Measurements from ENCODE around the gene DCAF15.
"Not testable (repeated sequence)": the region's sequence is repeated elsewhere in the genome, so short reads cannot be mapped to it uniquely, and the experiment has no call there.

Gene DCAF15

DNA sequence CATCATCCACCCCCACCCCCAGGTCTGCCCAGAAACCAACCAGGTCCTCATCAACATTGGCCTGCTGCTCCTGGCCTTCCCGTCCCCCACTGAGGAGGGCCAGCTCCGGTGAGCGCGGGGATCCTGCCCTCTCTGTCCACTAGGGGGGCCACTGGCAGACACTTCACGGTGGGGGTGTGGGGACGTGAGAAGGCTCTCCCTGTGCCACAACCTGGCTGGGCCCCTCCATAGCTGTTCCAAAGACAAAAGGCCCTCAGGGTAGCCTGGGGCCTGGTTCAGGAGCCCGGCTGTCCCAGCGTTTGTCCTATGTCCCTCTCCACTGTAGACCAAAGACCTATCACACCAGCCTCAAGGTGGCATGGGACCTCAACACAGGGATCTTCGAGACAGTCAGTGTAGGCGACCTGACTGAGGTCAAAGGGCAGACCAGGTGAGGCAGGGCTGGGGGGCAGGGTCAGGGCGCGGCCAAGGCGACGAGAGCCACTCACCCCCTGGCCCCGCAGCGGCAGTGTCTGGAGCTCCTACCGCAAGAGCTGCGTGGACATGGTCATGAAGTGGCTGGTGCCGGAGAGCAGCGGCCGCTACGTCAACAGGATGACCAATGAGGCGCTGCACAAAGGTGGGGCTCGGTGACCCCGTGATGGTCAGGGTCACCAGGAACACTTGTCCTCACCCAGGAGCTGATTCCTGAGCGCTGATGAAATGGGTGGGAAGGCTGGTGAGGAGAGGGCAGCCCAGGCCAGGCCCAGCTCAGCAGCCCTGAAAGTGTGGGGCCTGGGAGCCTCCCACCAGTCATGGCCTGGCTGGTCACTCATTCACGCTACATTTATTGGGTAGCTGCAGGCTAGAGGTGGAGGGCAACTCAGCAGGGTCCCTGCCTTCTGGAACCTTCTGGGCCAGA lies 7.9 kb downstream of the DCAF15 start:
- DNase-seq (ENCODE audit: low read depth), result no peak

- no peak for DNase-seq (ENCODE audit: low read depth)
These were observed 8.8 kb downstream of the DCAF15 start for GRCh38 chr19:13960863-13961784.

DNA sequence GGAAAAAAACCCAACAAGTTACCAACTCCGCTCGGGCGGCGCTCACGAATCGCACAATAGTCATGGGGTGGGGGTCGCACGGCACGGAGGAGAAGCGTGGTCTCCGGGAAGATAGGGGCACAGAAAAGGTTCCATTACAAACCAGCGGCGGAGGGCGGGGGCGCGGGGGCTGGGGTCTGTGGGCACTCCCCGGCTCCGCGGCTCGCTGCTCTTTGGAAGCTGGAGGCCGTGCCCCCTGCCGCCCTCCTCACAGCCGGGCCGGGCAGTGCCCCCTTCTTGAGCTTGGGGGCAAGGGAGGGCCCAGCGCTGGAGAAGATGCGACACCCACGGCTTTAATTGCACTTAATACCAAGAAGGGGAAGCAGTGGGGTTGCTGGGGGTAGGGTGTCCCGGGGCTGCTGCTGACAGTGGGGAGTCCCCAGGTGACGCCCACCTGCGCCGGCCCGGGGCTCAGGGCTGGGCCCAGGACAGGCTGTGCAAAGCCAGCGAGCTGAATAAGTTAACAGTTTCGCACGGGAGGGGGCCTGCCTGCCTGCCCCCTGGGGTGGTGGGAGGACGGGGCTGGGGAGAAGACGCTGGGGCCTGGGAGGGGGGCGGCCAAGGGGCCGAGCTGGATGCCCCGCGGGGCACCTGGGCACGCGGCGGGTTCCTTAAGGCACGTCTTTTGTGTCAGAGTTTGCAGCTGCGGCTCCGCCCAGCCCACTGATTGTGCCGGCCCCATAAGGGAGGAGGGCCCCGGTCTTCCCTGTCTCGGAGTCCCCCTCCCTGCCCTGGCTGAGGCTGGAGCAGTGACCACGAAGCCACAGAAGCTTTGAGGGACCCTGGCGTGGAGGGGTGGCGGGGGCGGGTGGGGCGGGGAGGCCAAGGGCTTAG lies 9.8 kb downstream of the DCAF15 start:
- no peak for DNase-seq (ENCODE audit: low read depth)

- DNase-seq (ENCODE audit: low read depth), result no peak
These were observed 10.6 kb downstream of the DCAF15 start for GRCh38 chr19:13962699-13963602.

DNA sequence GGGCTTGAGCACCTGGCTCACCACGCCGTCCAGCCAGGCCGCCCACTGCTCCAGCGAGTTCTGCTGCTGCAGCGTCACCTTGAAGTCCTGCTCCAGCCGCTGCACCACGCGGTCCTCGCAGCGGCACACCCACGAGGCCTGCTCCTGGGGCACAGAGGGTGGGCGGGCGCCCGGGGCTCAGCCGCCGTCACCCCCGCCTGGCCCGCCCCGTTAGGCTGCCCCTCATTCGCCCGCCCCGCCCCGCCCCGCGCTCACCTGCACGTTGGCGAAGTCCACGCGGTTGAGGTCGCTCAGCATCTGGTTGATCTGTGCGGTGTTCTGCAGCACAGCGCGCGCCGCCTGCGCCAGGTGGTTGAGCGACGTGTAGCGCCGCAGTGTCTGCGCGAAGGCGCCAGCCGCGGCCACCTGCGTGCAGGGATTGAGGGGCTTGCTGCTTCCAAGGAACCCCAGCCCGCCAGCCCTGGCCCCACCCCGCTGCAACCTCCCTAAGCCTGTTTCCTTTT lies 11.3 kb downstream of the DCAF15 start:
- DNase-seq (ENCODE audit: low read depth), result no peak

GRCh38 chr19:13964776-13965175 lies 12.5 kb downstream of the DCAF15 start:
- DNase-seq (ENCODE audit: low read depth), result no peak

DNA sequence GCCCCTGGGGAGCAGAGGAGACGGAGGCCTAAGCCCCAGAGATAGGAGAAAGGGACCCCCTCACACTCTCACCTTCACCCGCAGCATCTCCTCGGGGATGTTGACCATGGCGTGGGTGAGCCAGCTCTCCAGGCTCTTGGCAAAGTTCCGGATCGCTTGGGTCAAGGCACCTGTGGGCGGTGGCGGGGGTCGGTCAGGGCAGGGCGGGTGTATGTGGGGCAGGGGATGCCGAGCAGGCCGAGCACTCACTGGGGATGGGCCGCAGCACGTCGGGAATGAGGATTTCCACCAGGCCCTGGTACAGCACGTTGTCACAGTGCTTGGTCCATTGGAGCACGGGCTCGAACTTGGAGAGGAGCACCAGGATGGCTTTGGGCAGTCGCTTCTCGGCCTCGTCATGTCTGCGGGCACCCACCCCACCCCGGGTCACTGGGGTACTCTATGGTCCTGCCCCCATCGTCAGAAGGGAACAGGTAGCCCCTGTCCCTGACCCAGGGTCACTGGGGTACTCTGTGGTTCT lies 13.1 kb downstream of the DCAF15 start:
- DNase-seq (ENCODE audit: low read depth), result no peak

DNA sequence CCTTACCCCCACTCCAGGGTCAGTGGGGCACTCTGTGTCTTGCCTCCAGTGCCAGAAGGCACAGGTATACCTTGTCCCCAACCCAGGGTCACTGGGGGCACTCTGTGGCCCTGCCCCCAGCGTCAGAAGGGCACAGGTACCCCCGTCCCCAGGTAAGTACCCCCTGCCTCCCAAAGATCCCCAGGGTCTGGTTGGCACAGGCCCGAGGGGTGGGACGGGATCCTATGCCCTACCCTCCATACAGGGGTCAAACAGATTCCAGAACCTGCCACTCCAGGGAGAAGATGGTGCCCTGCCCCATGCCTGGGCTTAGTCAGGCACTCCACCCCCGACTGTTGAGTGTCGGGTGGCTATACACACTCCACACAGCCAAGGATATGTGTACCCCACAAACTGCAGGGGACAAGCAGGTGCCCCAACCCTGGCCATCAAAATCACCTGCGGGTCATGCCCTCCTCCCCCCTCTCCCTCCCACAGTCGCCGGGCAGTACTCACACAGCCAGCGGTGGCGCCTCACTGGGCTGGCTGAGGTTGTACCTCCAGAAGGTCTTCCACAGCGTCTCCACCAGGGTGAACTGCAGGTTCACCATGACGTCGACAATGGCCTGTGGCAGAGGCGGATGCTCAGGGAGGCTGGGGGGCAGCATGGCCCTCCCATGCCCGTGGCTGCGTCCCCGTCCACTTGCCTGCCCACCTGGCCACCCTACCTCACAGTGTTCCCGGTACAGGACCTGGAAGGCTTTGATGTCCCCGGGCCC lies 13.8 kb downstream of the DCAF15 start:
- DNase-seq (ENCODE audit: low read depth), result no peak

DNA sequence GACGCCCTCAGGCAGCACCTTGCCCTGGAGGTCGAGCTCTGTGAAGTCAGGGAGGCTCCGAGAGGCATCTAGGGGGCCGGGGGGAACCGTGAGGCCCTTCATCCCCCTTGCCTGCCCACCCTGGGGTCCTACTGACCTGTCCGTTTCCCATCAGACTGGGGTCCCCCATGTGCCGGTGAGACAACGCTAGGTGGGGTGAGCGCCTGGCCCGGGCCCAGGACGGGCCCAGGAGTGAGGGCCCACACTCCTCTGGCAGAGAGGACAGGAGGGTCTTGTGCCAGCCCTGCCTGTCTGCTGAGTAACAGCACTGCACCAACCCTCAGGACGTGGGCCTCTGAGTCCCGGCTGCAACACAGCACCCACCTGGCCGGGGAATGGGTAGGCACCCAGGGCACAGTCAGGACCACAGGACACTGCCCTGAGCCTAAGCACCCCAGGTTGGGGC lies 14.4 kb downstream of the DCAF15 start:
- DNase-seq (ENCODE audit: low read depth), result no peak

DNA sequence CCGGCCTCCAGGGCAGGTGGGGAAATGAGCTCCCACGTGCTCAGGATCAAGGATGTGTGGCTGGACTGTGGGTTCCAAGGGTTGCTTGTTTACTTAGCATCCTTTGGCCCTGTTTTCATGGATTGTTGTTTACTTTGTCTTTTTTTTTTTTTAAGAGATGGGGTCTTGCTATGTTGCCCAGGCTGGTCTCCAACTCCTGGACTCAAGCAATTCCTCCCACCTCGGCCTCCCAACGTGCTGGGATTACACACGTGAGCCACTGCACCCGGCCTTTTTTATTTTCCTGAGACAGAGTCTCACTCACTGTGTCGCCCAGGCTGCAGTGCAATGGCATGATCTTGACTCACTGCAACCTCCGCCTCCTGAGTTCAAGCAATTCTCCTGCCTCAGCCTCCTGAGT lies 14.9 kb downstream of the DCAF15 start:
- not testable (repeated sequence) for DNase-seq (ENCODE audit: low read depth)

DNA sequence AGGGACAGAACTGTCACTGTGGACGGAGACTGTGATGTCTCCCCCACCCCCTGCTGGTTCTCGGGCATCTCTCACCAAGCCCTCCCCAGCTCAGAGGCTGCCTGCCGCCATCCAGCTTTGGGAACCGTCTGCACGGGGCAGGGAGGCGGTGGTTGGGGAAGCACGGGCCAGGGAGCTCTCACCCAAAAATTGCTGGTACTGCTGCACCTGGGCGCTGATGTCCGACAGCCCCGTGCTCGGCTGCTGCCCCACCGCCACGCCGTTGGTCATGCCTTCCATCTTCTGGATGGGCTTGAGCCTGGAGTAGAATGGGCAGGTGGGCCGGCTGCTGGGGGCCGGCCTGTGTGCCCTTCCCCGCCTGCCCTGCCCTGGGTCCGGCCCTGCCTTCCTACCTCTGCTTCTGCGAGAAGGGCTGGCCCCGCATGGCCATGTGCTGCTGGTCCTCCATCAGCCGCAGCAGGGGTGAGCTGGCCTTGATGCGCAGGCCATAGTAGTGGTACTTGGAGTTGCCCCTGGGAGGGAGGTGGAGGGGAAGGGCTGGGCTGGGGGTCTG lies 16.1 kb downstream of the DCAF15 start:
- no peak for DNase-seq (ENCODE audit: low read depth)

DNA sequence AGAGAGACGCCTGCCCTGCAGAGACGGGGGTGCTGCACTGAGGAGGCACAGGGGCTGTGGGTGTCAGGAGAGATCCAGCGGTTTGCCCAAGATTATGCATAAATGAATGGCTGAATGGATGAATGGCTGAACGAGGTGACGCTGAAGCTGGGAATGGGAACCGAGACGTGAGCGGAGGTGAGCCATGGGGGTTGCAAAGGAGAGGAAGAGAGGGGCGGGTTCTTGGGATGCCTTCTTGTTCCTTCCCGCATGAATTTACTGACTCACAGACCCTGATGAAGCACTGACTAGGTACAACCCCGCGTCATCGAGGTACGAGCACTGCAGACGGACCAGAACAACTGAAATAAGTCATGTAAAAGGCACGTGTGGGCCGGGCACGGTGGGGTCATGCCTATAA lies 16.7 kb downstream of the DCAF15 start:
- no peak for DNase-seq (ENCODE audit: low read depth)

DNA sequence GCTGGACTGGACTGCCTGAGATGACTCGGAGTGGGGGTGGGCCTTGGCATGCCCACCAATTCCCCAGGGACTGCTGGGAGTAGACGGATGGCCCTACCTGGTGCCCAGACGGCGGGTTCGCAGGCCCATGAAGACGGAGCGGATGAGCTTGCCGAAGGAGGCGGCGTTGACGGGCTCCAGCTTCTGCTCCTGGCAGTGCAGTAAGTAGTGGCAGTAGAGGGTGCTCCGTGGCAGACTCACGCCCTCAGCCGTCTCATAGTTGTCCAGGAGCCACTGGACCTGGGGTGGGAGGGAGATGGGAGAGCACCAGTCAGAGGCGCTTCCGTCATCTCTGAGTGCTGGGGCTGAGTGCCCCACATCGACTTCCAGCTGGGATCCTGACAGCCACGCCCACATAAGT lies 17.6 kb downstream of the DCAF15 start:
- no peak for DNase-seq (ENCODE audit: low read depth)

DNA sequence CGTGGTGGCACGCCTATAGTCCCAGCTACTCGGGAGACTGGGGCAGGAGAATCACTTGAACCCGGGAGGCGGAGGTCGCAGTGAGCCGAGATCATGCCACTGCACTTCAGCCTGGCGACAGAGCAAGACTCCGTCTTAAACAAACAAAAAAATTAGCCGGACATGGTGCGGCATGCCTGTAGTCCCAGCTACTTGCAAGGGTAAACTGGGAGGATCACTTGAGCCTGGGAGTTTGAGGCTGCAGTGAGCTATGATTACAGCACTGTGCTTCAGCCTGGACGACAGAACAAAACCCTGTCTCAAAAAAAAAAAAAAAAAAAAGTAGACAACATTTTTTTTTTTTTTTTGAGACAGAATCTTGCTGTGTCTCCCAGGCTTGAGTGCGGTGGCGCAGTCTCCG lies 19.6 kb downstream of the DCAF15 start:
- not testable (repeated sequence) for DNase-seq (ENCODE audit: low read depth)

DNA sequence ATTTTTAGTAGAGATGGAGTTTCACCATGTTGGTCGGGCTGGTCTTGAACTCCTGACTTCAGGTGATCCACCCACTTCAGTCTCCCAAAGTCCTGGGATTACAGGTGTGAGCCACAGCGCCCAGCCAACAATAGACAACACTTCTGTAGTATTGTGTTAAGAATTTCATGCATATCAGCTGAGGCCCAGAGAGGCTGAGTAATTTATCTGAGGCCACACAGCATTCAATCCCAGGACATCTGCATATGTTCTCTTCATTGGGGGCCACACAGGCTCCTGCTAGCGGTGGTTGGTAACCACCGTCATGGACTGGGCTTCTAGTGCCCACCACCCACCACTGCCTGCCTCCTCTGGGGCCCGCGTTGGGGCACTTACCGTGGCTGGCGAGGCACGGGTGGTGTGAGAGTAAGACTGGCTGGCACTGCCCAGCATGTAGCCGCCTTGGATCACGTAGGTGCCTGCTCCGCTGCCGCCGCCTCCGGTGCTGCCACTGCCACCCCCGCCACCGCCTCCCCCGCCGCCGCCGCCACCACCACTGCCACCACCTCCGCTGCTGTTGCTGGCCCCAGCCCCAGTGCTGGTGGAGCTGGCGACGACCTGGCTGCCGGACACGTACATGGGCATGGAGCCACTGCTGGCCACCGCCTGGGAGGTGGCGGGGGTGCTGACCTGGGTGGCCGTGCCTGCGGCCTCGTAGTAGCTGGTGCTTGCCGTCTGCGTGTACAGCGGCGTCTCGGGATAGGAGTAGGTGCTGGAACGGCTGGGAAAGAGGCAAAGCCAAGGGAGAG lies 20.3 kb downstream of the DCAF15 start:
- no peak for DNase-seq (ENCODE audit: low read depth)

DNA sequence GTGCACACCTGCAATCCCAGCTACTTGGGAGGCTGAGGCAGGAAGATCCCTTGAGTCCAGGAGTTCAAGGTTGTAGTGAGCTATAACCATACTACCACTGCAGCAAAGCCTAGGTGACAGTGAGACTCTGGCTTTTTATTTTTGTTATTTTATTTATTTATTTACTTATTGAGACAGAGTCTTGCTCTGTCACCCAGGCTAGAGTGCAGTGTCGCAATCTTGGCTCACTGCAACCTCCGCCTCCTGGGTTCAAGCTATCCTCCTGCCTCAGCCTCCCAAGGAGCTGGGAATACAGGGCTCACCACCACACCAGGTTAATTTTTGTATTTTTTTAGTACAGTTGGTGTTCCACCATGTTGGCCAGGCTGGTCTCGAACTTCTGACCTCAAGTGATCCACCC lies 21.2 kb downstream of the DCAF15 start:
- DNase-seq (ENCODE audit: low read depth), result not testable (repeated sequence)

DNA sequence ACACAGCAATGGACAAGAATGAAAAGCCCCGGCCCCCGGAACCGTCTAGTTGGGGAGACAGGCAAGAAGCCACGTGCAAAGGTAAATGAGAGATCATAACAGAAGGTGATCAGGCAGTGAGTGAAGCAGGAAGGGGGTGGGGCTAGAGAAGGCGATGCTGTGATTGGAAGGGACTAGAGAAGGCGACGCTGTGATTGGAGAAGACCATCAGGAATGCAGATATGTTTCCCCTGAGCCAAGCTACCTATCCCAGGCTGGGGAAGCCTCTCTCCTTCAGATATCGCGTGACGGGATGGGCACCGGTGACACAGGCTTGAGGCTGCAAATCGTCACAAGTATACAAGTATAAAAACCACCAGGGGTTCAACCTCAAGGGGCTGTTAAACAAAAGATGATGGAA lies 21.8 kb downstream of the DCAF15 start:
- DNase-seq (ENCODE audit: low read depth), result no peak

- no peak for DNase-seq (ENCODE audit: low read depth)
These were observed 23.6 kb downstream of the DCAF15 start for GRCh38 chr19:13975870-13976269.

All from activated T-cell treated with anti-CD3 and anti-CD28 coated beads for 48 hours (primary cell).